Upper lobe of left lung (tissue), 6 donors: Measurements from ENCODE around the gene CACNA2D4. TPM values are rescaled to one million over a fixed set of nuclear protein-coding genes. Genes with fewer than 3 reads are reported as not detected.
A peak's percentile ranks its signal among the peaks of the same experiment; 100 is the strongest.

ENCODE experiments used
- ATAC-seq, 2 donors: fragments of 200-7000 bp; cut with Tn5 transposase; one replicate each; pipeline ENCODE4 v1.9.1; 2022; ENCODE audit warnings: mild to moderate bottlenecking in 2 of 2, moderate library complexity in 2 of 2; ENCODE audit not compliant: low FRiP score in 2 of 2
- DNase-seq, 2 donors: peaks; one replicate each; pipeline ENCODE4 v3.0.0-alpha.2; 2019 to 2020
- H3K27ac ChIP-seq, 4 donors: fragments of 200-600 bp; sonication (generic); one replicate each; pipeline ENCODE4 v1.5.1; 2016 to 2019
- H3K27me3 ChIP-seq, 4 donors: fragments of 200-600 bp; sonication (generic); one replicate each; pipeline ENCODE4 v1.5.1; 2017 to 2019
- H3K36me3 ChIP-seq, 4 donors: fragments of 200-600 bp; sonication (generic); one replicate each; pipeline ENCODE4 v1.5.1; 2016 to 2019
- H3K4me1 ChIP-seq, 4 donors: fragments of 200-600 bp; sonication (generic); one replicate each; pipeline ENCODE4 v1.5.1; 2018 to 2019
- H3K4me3 ChIP-seq, 4 donors: fragments of 200-600 bp; sonication (generic); one replicate each; pipeline ENCODE4 v1.5.1; 2017 to 2019; ENCODE audit warnings: mild to moderate bottlenecking in 2 of 4, moderate library complexity in 1 of 4
- H3K9me3 ChIP-seq, 4 donors: fragments of 200-600 bp; sonication (generic); one replicate each; pipeline ENCODE4 v1.5.1; 2018 to 2019
- CTCF ChIP-seq, 6 experiments: fragments of 450-650 bp in 4 of 6; fragments of 200-600 bp in 2 of 6; sonication (generic) in 2 of 6; IDR thresholded peaks; one replicate each; pipeline ENCODE4 v1.5.1; 2016 to 2019; ENCODE audit warnings: antibody characterized with exemption in 6 of 6
- EP300 ChIP-seq, 4 donors: sonication (generic); formaldehyde crosslinking; IDR thresholded peaks; one replicate each; pipeline ENCODE4 v1.5.1; 2017; ENCODE audit warnings: antibody characterized with exemption in 4 of 4, control low read depth in 2 of 4
- POLR2A ChIP-seq, 4 donors: fragments of 450-650 bp; IDR thresholded peaks; one replicate each; pipeline ENCODE4 v1.5.1; 2016 to 2017; ENCODE audit warnings: antibody characterized with exemption in 4 of 4, mild to moderate bottlenecking in 2 of 4
- POLR2AphosphoS5 ChIP-seq, 2 donors: sonication (generic); formaldehyde crosslinking; IDR thresholded peaks; one replicate each; pipeline ENCODE4 v1.5.1; 2017; ENCODE audit warnings: antibody characterized with exemption in 2 of 2
- WGBS, 2 donors: methylation state at CpG; one replicate each; pipeline ENCODE4 v1.1.5; 2017 to 2018; 5-methylcytosine and 5-hydroxymethylcytosine counted together
- total RNA-seq, 6 donors: library from RNA; depleted of rRNA in 4 of 6; stranded (reverse); fragments of >200 nt in 4 of 6; gene quantifications; one replicate each; pipeline versions ENCODE4 v1.1.0 to v1.2.1, GENCODE V29; 2016 to 2021
- donor health status: DM: no; HTN: no; CAD: no; lungs with moderate emphysema.
- donor health status: DM: no; HTN: yes; CAD: no; lungs with severe emphysema.

Gene CACNA2D4
- total RNA-seq, 6 donors from 2014 or later = 3.3 to 8.4 (median 7.0) TPM

GRCh38 chr12:1883513-1883912 lies 34.9 kb downstream of the CACNA2D4 start:
- ATAC-seq (no peak), DNase-seq (no peak)
- H3K4me1 ChIP-seq = no peaks in the 10 kb centered on the region
- no peak overlapping the region for H3K27ac ChIP-seq
- no peaks in the 10 kb centered on the region for H3K9me3 ChIP-seq
- WGBS, 2 donors = 84 to 94% methylated on average over 6 to 8 of the region's 8 CpGs
- no peaks in the 10 kb centered on the region for H3K36me3 ChIP-seq
- H3K27me3 ChIP-seq = no peaks in the 10 kb centered on the region
- H3K4me3 ChIP-seq = no peak overlapping the region
- TF ChIP-seq POLR2A (IDR thresholded peaks at IDR 0.05) (no peak), POLR2AphosphoS5 (IDR thresholded peaks at IDR 0.05) (no peak), EP300 (IDR thresholded peaks at IDR 0.05) (no peak), CTCF (IDR thresholded peaks at IDR 0.05) (no peak)

GRCh38 chr12:1882850-1883470 lies 35.5 kb downstream of the CACNA2D4 start:
- peak in 1 of 2 donors; percentile 55 for DNase-seq
- ATAC-seq = no peak
- H3K27me3 ChIP-seq = no peaks in the 10 kb centered on the region
- no peak overlapping the region for H3K4me3 ChIP-seq
- no peaks in the 10 kb centered on the region for H3K9me3 ChIP-seq
- 77 to 88% methylated on average over 8 to 19 of the region's 19 CpGs for WGBS, 2 donors
- H3K36me3 ChIP-seq = no peaks in the 10 kb centered on the region
- H3K4me1 ChIP-seq = no peaks in the 10 kb centered on the region
- no peak overlapping the region for H3K27ac ChIP-seq
- TF ChIP-seq POLR2AphosphoS5 (IDR thresholded peaks at IDR 0.05) = no peak
- no peak for TF ChIP-seq POLR2A (IDR thresholded peaks at IDR 0.05)
- TF ChIP-seq EP300 (IDR thresholded peaks at IDR 0.05) = no peak
- TF ChIP-seq CTCF (IDR thresholded peaks at IDR 0.05) = no peak

- Histone ChIP-seq H3K27ac (no peak overlapping the region), H3K27me3 (no peaks in the 10 kb centered on the region), H3K4me1 (no peaks in the 10 kb centered on the region), H3K36me3 (no peaks in the 10 kb centered on the region), H3K4me3 (no peak overlapping the region), H3K9me3 (no peaks in the 10 kb centered on the region)
- no peak for ATAC-seq
- 81 to 85% methylated on average over 7 to 8 of the region's 8 CpGs for WGBS, 2 donors
- no peak for DNase-seq
- no peak for TF ChIP-seq POLR2AphosphoS5 (IDR thresholded peaks at IDR 0.05)
Observed at GRCh38 chr12:1882405-1882804, 36.0 kb downstream of the CACNA2D4 start.

- no peak for DNase-seq
- WGBS, 2 donors = 40 to 53% methylated on average over 1 to 3 of the region's 3 CpGs
- TF ChIP-seq POLR2AphosphoS5 (IDR thresholded peaks at IDR 0.05) (no peak), EP300 (IDR thresholded peaks at IDR 0.05) (no peak), POLR2A (IDR thresholded peaks at IDR 0.05) (no peak), CTCF (IDR thresholded peaks at IDR 0.05) (no peak)
- no peaks in the 10 kb centered on the region for H3K9me3 ChIP-seq
- H3K4me1 ChIP-seq = no peaks in the 10 kb centered on the region
- ATAC-seq = no peak
- no peak overlapping the region for H3K27ac ChIP-seq
- no peaks in the 10 kb centered on the region for H3K27me3 ChIP-seq
- no peak overlapping the region for H3K4me3 ChIP-seq
- no peaks in the 10 kb centered on the region for H3K36me3 ChIP-seq
Observed at GRCh38 chr12:1881936-1882335, 36.5 kb downstream of the CACNA2D4 start.

GRCh38 chr12:1881301-1881700 lies 37.2 kb downstream of the CACNA2D4 start:
- WGBS, 2 donors = 87 to 93% methylated on average over 8 of the region's 8 CpGs
- peak in 1 of 2 donors; percentile 35 for DNase-seq
- no peak for ATAC-seq
- no peak for TF ChIP-seq POLR2AphosphoS5 (IDR thresholded peaks at IDR 0.05)
- no peak for TF ChIP-seq CTCF (IDR thresholded peaks at IDR 0.05)
- no peak for TF ChIP-seq POLR2A (IDR thresholded peaks at IDR 0.05)
- TF ChIP-seq EP300 (IDR thresholded peaks at IDR 0.05) = no peak
- H3K4me1 ChIP-seq = no peaks in the 10 kb centered on the region
- H3K27me3 ChIP-seq = no peaks in the 10 kb centered on the region
- no peak overlapping the region for H3K4me3 ChIP-seq
- H3K27ac ChIP-seq = no peak overlapping the region
- H3K9me3 ChIP-seq = no peaks in the 10 kb centered on the region
- H3K36me3 ChIP-seq = no peaks in the 10 kb centered on the region
